ENCODE data around the gene GLIS2. TPM values are rescaled to one million over a fixed set of nuclear protein-coding genes. Genes with fewer than 3 reads are reported as not detected.

The GLIS2 gene
- total and polyA plus RNA-seq, 4 experiments from 2014 or later: 0.08 TPM; not detected in 3

- intact Hi-C loops (cut with micrococcal nuclease): no loop called here
- POLR2A ChIA-PET (ENCODE audit: partially characterized antibody): no interaction called here
- CTCF ChIA-PET (ENCODE audit: partially characterized antibody): interaction anchor here (0.7 kb wide), 1 partner anchor 19 kb away, joined by 3 read pairs; no protein-coding TSS in a partner anchor
- Mint-ChIP-seq H3K27me3 (no peaks in the 10 kb centered on the region), H3K4me3 (peak overlapping the region in 1 of 8 donors; percentile 25), H3K9me3 (no peaks in the 10 kb centered on the region), H3K27ac (peak overlapping the region in 2 of 7 donors; percentile 22 to 88), H3K4me1 (peaks cover 1 to 14% (median 3%) of the 10 kb centered on the region in 4 donors), H3K36me3 (peaks cover 7 to 53% of the 10 kb centered on the region in 2 donors)
- no peaks in the 10 kb centered on the region for H3K9me3 ChIP-seq (ENCODE audit: control insufficient read depth in 1 of 2, low read length in 2 of 2)
- H3K4me3 ChIP-seq (ENCODE audit: low read length in 2 of 2): no peak overlapping the region
- DNase-seq: no peak
- H3K27ac ChIP-seq (ENCODE audit: low read depth, low read length): no peak overlapping the region
- H3K27me3 ChIP-seq (ENCODE audit: insufficient read depth, low read length): no peaks in the 10 kb centered on the region
- H3K36me3 ChIP-seq (ENCODE audit: insufficient read depth, low read length): peaks cover 44% of the 10 kb centered on the region
- H3K4me1 ChIP-seq (ENCODE audit: insufficient read depth, low read length): no peaks in the 10 kb centered on the region
Observed at GRCh38 chr16:4383591-4384444, 68.0 kb downstream of the GLIS2 start.

- Mint-ChIP-seq H3K9me3 (no peaks in the 10 kb centered on the region), H3K4me3 (no peak overlapping the region), H3K27ac (peak overlapping the region in 2 of 7 donors; percentile 86 to 88), H3K4me1 (peaks cover 1 to 14% (median 3%) of the 10 kb centered on the region in 4 donors), H3K36me3 (peaks cover 7 to 53% of the 10 kb centered on the region in 2 donors), H3K27me3 (no peaks in the 10 kb centered on the region)
- H3K27ac ChIP-seq (ENCODE audit: low read depth, low read length): no peak overlapping the region
- ChIA-PET CTCF (ENCODE audit: partially characterized antibody) (interaction anchor here (0.7 kb wide), 1 partner anchor 18 kb away, joined by 3 read pairs; no protein-coding TSS in a partner anchor), POLR2A (ENCODE audit: partially characterized antibody) (no interaction called here)
- H3K4me3 ChIP-seq (ENCODE audit: low read length in 2 of 2): no peak overlapping the region
- intact Hi-C loops (cut with micrococcal nuclease): no loop called here
- H3K4me1 ChIP-seq (ENCODE audit: insufficient read depth, low read length): no peaks in the 10 kb centered on the region
- no peaks in the 10 kb centered on the region for H3K27me3 ChIP-seq (ENCODE audit: insufficient read depth, low read length)
- H3K9me3 ChIP-seq (ENCODE audit: control insufficient read depth in 1 of 2, low read length in 2 of 2): no peaks in the 10 kb centered on the region
- H3K36me3 ChIP-seq (ENCODE audit: insufficient read depth, low read length): peaks cover 51% of the 10 kb centered on the region
- no peak for DNase-seq
Observed at GRCh38 chr16:4384509-4384942, 68.7 kb downstream of the GLIS2 start.

DNA sequence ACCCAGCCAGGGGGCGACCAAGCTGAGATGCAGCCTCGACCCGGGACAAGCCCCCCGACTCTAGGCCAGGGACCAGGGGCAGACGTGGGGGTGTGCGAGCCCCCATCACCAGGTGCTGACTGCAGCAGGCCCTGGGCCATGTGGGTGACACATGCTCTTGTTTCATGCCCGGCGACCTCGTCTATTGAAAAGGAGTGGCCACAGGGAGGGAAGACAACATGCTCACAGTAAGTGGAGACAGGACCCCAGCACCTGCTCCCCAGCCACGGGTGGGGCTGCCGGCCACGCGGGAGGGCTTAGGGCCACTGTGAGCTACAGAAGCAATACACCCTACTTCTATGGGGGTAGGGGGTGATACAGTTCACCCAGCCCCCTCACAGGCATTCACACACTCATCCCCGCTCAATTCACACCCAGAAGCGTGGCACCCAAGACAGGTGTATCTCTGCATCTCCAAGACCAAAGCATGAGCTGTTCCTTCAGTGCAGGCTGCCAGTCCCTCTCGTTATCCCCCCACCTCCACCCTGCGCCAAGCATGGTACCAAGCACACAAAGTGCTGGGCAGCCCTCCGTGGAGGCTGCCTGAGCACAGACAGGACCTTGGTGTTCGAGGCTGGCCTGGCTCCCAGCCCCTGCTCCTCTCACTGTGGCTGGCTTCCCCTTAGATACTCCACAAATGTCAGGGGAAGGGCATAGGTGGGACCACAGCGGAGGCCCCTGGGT, 69.4 kb downstream of the GLIS2 start:
- CTCF ChIA-PET (ENCODE audit: partially characterized antibody): interaction anchor here (2.2 kb wide), 1 partner anchor 18 kb away, joined by 6 read pairs; no protein-coding TSS in a partner anchor
- intact Hi-C loops (cut with micrococcal nuclease): no loop called here
- Mint-ChIP-seq H3K27ac (peak overlapping the region in 3 of 7 donors; percentile 4 to 88 (median 57)), H3K27me3 (no peaks in the 10 kb centered on the region), H3K4me1 (peaks cover 1 to 12% (median 3%) of the 10 kb centered on the region in 4 donors), H3K36me3 (peaks cover 13 to 57% of the 10 kb centered on the region in 2 donors), H3K9me3 (no peaks in the 10 kb centered on the region), H3K4me3 (peak overlapping the region in 1 of 8 donors; percentile 61)
- no peak for DNase-seq
- Histone ChIP-seq H3K9me3 (ENCODE audit: control insufficient read depth in 1 of 2, low read length in 2 of 2) (no peaks in the 10 kb centered on the region), H3K27ac (ENCODE audit: low read depth, low read length) (no peak overlapping the region), H3K4me1 (ENCODE audit: insufficient read depth, low read length) (no peaks in the 10 kb centered on the region), H3K4me3 (ENCODE audit: low read length in 2 of 2) (no peak overlapping the region), H3K36me3 (ENCODE audit: insufficient read depth, low read length) (peaks cover 58% of the 10 kb centered on the region), H3K27me3 (ENCODE audit: insufficient read depth, low read length) (no peaks in the 10 kb centered on the region)
- POLR2A ChIA-PET (ENCODE audit: partially characterized antibody): no interaction called here

DNA sequence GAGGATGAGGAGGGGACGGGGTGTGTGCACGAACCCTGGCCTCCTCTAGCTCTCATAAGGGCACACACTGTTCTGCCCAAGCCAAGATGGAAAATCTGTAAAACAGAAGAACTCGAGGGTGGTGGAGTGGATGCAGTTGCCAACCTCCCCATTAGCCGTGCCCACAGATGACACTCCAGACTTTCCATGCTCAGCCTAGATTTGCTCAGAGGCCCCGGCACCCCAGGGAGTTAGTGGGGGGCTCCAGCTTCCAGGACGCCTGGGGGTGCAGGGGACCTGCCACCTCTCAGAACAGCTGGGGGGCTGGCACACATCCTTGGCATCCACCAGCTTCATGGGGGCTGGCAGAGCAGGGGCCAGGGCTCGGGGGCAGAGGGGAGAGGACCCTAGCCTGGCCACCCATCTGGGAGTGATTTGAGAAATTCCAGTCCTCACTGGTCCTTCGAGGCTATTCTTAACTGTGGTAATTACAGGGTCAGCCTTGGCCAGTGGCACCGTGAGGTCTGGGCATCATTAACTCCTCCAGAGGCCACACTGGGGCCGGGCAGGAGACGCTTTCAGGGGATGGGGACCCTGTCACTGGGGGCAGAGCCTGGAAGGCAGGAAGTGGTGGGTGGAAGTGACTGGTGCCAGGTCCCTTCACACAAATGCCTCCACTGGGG, 70.1 kb downstream of the GLIS2 start:
- intact Hi-C loops (cut with micrococcal nuclease): no loop called here

DNA sequence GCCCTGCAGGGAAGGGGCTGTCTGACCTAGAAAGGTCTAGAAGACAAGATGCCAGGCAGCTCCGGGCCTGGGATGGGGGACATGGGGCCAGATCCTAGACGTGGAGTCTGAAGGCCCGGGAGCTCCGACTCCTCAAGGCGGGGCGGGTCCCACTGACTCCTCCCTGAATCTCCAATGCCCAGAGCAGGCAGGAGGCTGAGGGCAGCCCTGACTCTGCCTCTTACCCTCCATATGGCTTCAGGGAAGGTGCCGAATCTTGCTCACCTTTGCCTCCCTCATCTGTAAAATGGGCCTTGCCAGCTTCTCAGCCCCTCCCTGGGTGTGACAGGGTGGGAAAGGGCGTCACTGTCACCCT, 70.6 kb downstream of the GLIS2 start:
- Mint-ChIP-seq H3K4me1 (peaks cover 0 to 5% (median 3%) of the 10 kb centered on the region in 4 donors), H3K9me3 (no peaks in the 10 kb centered on the region), H3K4me3 (no peak overlapping the region), H3K27me3 (no peaks in the 10 kb centered on the region), H3K36me3 (peaks cover 14 to 58% of the 10 kb centered on the region in 2 donors), H3K27ac (peak overlapping the region in 2 of 7 donors; percentile 15 to 88)
- H3K27ac ChIP-seq (ENCODE audit: low read depth, low read length): no peak overlapping the region
- peaks cover 68% of the 10 kb centered on the region for H3K36me3 ChIP-seq (ENCODE audit: insufficient read depth, low read length)
- H3K9me3 ChIP-seq (ENCODE audit: control insufficient read depth in 1 of 2, low read length in 2 of 2): no peaks in the 10 kb centered on the region
- no peak for DNase-seq
- no peaks in the 10 kb centered on the region for H3K4me1 ChIP-seq (ENCODE audit: insufficient read depth, low read length)
- CTCF ChIA-PET (ENCODE audit: partially characterized antibody): interaction anchor here (2.2 kb wide), 1 partner anchor 16 kb away, joined by 6 read pairs; no protein-coding TSS in a partner anchor
- H3K4me3 ChIP-seq (ENCODE audit: low read length in 2 of 2): no peak overlapping the region
- POLR2A ChIA-PET (ENCODE audit: partially characterized antibody): no interaction called here
- no peaks in the 10 kb centered on the region for H3K27me3 ChIP-seq (ENCODE audit: insufficient read depth, low read length)
- intact Hi-C loops (cut with micrococcal nuclease): no loop called here

More for the DNA sequence above, 70.1 kb downstream of the GLIS2 start:
- ChIA-PET POLR2A (ENCODE audit: partially characterized antibody) (no interaction called here), CTCF (ENCODE audit: partially characterized antibody) (interaction anchor here (2.2 kb wide), 1 partner anchor 17 kb away, joined by 6 read pairs; no protein-coding TSS in a partner anchor)
- no peaks in the 10 kb centered on the region for H3K27me3 ChIP-seq (ENCODE audit: insufficient read depth, low read length)
- Mint-ChIP-seq H3K27me3 (no peaks in the 10 kb centered on the region), H3K9me3 (no peaks in the 10 kb centered on the region), H3K27ac (peak overlapping the region in 1 of 7 donors; percentile 88), H3K4me1 (peaks cover 0 to 5% (median 3%) of the 10 kb centered on the region in 4 donors), H3K36me3 (peaks cover 14 to 56% of the 10 kb centered on the region in 2 donors), H3K4me3 (no peak overlapping the region)
- peaks cover 65% of the 10 kb centered on the region for H3K36me3 ChIP-seq (ENCODE audit: insufficient read depth, low read length)
- H3K4me1 ChIP-seq (ENCODE audit: insufficient read depth, low read length): no peaks in the 10 kb centered on the region
- no peak for DNase-seq
- no peak overlapping the region for H3K27ac ChIP-seq (ENCODE audit: low read depth, low read length)
- H3K9me3 ChIP-seq (ENCODE audit: control insufficient read depth in 1 of 2, low read length in 2 of 2): no peaks in the 10 kb centered on the region
- no peak overlapping the region for H3K4me3 ChIP-seq (ENCODE audit: low read length in 2 of 2)

DNA sequence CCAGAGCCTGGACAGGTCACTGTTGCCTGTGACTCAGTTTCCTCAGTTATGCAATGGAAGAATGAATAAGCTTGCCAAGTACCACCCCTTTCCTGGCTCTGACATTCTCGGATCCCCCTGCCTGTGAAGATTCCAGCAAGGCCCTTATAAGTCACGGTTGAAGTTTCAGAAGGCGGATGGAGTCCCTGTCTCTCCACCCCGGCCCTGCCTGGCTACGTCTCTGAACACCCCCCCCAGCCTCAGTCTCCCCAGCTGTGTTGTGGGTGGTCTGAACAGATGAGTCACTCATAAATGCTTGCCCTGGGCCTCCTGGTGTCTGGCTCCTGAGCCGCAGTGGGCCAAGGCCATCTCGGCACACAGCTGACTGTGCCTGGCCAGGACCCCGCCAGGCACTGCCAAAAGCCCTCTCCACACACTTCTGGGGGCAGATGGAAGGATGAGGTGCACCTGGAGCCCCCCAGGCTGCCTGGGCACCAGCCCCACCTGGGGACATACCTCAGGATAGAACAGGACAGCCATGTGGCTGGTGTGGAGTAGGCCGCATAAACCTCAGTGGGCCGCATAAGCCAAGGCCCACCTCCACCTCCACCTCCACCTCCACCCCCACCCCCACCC, 71.2 kb downstream of the GLIS2 start:
- intact Hi-C loops (cut with micrococcal nuclease): no loop called here
- peaks cover 0 to 5% (median 3%) of the 10 kb centered on the region in 4 donors for H3K4me1 Mint-ChIP-seq
- peak overlapping the region in 2 of 7 donors; percentile 55 to 88 for H3K27ac Mint-ChIP-seq

More for the DNA sequence above, 71.2 kb downstream of the GLIS2 start:
- H3K36me3 Mint-ChIP-seq: peaks cover 14 to 58% of the 10 kb centered on the region in 2 donors
- DNase-seq: no peak
- Histone ChIP-seq H3K4me1 (ENCODE audit: insufficient read depth, low read length) (no peaks in the 10 kb centered on the region), H3K27ac (ENCODE audit: low read depth, low read length) (no peak overlapping the region), H3K27me3 (ENCODE audit: insufficient read depth, low read length) (no peaks in the 10 kb centered on the region), H3K9me3 (ENCODE audit: control insufficient read depth in 1 of 2, low read length in 2 of 2) (no peaks in the 10 kb centered on the region), H3K4me3 (ENCODE audit: low read length in 2 of 2) (no peak overlapping the region), H3K36me3 (ENCODE audit: insufficient read depth, low read length) (peaks cover 71% of the 10 kb centered on the region)
- no peaks in the 10 kb centered on the region for H3K27me3 Mint-ChIP-seq
- peak overlapping the region in 1 of 8 donors; percentile 6 for H3K4me3 Mint-ChIP-seq
- CTCF ChIA-PET (ENCODE audit: partially characterized antibody): interaction anchor here (2.2 kb wide), 1 partner anchor 16 kb away, joined by 6 read pairs; no protein-coding TSS in a partner anchor
- POLR2A ChIA-PET (ENCODE audit: partially characterized antibody): no interaction called here
- no peaks in the 10 kb centered on the region for H3K9me3 Mint-ChIP-seq
